HCT116 (cell line): ENCODE data around the gene CUBN.

ENCODE experiments used
- ATF3 ChIP-seq: IDR thresholded peaks from 2 replicates; pipeline ENCODE4 v1.6.1; 2012
- CTCF ChIP-seq, 3 experiments: fragments of 200-600 bp in 1 of 3; sonication (generic) in 1 of 3; IDR thresholded peaks in 2 of 3; conservative IDR thresholded peaks in 1 of 3; 2 replicates each; pipeline ENCODE4 v1.5.1; 2012 to 2017; ENCODE audit warnings: low read depth in 2 of 3, low read length in 2 of 3, antibody characterized with exemption in 1 of 3, borderline replicate concordance in 1 of 3, control low read depth in 1 of 3, mild to moderate bottlenecking in 1 of 3, mixed read lengths in 1 of 3, mixed run types in 1 of 3, moderate library complexity in 1 of 3; ENCODE audit not compliant: insufficient read depth in 1 of 3
- EGR1 ChIP-seq: IDR thresholded peaks from 2 replicates; pipeline ENCODE4 v1.6.1; 2012; ENCODE audit warnings: low read depth
- EZH2 ChIP-seq: fragments of 200-600 bp; sonication (generic); IDR thresholded peaks from 2 replicates; pipeline ENCODE4 v1.6.1; 2017; ENCODE audit warnings: antibody characterized with exemption, mixed run types
- JUND ChIP-seq: IDR thresholded peaks from 2 replicates; pipeline ENCODE4 v1.6.1; 2012
- POLR2A ChIP-seq: IDR thresholded peaks from 2 replicates; pipeline ENCODE4 v1.7.0; 2011; ENCODE audit warnings: borderline replicate concordance; ENCODE audit not compliant: insufficient read depth, insufficient read length; ENCODE audit errors: extremely low read depth
- RAD21 ChIP-seq: IDR thresholded peaks from 2 replicates; pipeline ENCODE4 v1.6.1; 2012; ENCODE audit warnings: low read depth, mild to moderate bottlenecking
- REST ChIP-seq: IDR thresholded peaks from 2 replicates; pipeline ENCODE4 v1.6.1; 2012; ENCODE audit warnings: low read depth
- SIN3A ChIP-seq: IDR thresholded peaks from 2 replicates; pipeline ENCODE4 v1.6.1; 2012; ENCODE audit warnings: low read depth
- TCF7L2 ChIP-seq: IDR thresholded peaks from 2 replicates; pipeline ENCODE4 v1.7.0; 2011; ENCODE audit warnings: borderline replicate concordance, inconsistent platforms; ENCODE audit not compliant: insufficient read depth, insufficient read length; ENCODE audit errors: extremely low read depth
- YY1 ChIP-seq: IDR thresholded peaks from 2 replicates; pipeline ENCODE4 v1.6.1; 2011; ENCODE audit warnings: low read length, low read depth, moderate library complexity, mild to moderate bottlenecking; ENCODE audit not compliant: insufficient replicate concordance; ENCODE audit errors: extremely low read depth
- ZNF274 ChIP-seq: fragments of 200-500 bp; sonication (Bioruptor generic); IDR thresholded peaks from 2 replicates; pipeline ENCODE4 v1.6.1; 2014; ENCODE audit warnings: mild to moderate bottlenecking, low read depth, low read length, inconsistent platforms

GRCh38 chr10:17098012-17098411 lies 31.6 kb downstream of the CUBN start:
- no peak for TF ChIP-seq CTCF (IDR thresholded peaks at IDR 0.05 in 2 of 3, conservative IDR thresholded peaks at IDR 0.05 in 1 of 3; ENCODE audit: borderline replicate concordance in 1 of 3, insufficient read depth in 1 of 3, low read depth in 2 of 3, low read length in 2 of 3)
- no peak for TF ChIP-seq EGR1
- TF ChIP-seq REST: no peak
- TF ChIP-seq SIN3A: no peak
- no peak for TF ChIP-seq EZH2
- no peak for TF ChIP-seq POLR2A
- no peak for TF ChIP-seq YY1
- TF ChIP-seq JUND: no peak
- TF ChIP-seq RAD21: no peak
- no peak for TF ChIP-seq TCF7L2
- TF ChIP-seq ATF3: no peak
- TF ChIP-seq ZNF274: no peak
